GM19240 (cell line): Measurements from ENCODE around the gene GREB1L.

ENCODE experiments used
- DNase-seq: peaks from one replicate; pipeline ENCODE4 v3.0.0; 2011; ENCODE audit warnings: low spot score; ENCODE audit not compliant: insufficient read length

The GREB1L gene

GRCh38 chr18:21448299-21448698, 206.3 kb downstream of the GREB1L start:
- no peak for DNase-seq

- DNase-seq = no peak
These were observed 207.6 kb downstream of the GREB1L start for GRCh38 chr18:21449367-21450290.

GRCh38 chr18:21450503-21450902, 208.5 kb downstream of the GREB1L start:
- DNase-seq = no peak

DNA sequence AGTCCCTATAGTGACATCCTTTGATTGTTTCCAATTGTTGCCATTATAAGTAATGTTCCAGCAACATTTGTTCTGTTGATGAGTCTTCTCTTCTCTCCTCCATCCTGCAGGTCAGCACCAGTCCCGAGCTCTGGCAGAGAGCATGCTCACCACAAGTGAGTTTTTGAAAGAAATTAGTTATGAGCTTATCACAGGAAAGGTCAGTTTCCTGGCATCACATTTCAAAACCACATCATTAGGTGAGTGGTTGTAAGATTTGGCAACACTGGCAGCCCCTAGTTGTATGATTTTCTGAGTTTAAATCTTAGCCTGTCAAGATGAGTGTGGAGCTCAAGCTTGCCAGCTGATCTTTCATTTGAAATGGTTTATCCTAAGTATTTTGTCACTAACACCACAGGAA, 208.9 kb downstream of the GREB1L start:
- no peak for DNase-seq

- no peak for DNase-seq
These were observed 209.8 kb downstream of the GREB1L start for GRCh38 chr18:21451851-21452250.

DNA sequence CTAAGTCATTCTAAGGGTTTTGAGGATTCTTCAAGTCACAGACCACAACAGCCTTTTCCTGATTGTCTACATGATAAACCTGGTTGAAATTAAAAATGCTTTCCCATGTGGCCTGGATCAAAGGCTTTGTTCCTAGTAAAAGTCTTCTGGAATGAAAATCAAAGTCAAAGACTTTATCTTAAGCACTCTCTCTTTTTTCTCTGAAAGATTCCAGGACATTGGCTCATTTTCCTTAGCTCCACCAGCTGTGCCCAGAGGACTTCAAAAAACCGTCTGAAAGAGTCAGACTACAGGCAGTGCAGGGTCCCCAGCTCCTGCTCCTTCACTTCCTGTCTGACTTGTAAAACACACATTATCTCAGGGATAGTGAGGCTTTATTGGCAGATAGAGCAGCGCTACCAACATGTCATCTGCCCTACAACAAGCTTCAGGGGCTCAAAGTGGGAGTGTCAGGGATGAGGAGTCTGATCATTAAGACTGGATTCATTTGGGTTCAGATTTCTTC, 210.3 kb downstream of the GREB1L start:
- no peak for DNase-seq

DNA sequence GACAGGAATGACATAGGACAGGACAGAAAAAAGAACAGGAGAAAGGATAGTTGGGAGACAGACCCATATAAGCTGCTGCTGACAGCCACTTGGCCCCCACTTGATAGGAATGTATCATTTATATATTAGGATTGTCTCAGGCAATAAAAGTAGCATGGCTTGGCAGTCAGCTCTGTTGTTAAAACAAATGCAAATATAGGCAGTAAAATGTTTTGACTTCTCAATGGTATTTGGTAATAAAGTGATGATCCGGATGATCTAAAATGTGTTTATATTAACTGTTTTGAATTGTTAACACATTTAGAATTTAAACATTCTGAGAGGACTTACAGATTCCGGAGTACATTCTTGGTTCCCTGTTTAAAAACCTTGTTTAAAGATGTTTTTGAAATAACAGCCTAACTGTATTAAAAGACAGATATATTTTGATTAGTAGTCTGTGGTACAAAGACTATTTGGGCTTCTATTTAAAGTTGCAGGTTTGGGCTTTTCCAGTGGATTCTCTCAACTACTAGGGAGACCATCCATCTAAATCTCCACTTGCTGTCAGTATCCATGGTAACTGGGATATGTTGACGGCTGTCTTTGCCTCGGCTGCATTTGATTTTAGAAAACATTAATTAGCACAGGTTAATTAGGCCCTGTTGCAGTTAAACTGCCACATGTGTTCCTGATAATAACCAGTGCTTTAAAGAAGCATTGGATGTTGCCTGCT, 210.9 kb downstream of the GREB1L start:
- no peak for DNase-seq

- DNase-seq = no peak
These were observed 211.5 kb downstream of the GREB1L start for GRCh38 chr18:21453511-21453901.

DNA sequence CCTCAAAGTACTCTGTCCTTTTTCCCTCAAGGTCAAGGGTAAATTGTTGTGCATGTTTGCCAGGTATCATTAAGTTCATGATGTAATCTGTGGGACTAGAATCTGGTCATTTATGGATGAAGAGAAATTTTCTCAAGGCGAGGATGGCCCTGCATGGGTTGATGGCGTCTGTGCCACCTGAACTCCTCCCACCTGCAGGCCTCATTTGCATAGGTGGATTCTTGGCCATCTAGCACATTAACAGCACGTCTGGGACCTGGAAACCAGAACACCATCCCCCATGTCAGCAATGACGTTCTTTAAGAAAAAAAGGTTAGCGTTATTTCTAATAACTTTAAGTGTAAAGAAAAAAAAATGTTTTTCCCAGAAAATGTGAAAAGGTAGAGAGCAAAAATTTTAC, 212.7 kb downstream of the GREB1L start:
- DNase-seq = no peak

- no peak for DNase-seq
These were observed 214.6 kb downstream of the GREB1L start for GRCh38 chr18:21456428-21457178.

DNA sequence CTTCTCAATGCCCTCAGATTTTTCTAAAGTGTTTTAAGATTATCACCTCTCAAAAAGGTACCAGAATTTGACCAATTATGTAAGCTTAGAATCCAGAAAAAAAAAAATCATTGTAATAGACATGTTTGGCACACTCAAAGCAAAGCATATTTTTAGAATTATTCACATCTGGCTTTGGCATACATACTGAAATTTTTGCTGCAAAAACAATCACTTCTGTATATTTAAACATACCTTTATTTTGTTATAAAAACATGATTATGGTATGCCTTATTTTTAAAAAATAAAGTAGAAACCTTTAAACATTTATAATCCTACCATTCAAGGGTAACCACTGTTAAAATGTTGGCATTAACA, 215.1 kb downstream of the GREB1L start:
- no peak for DNase-seq

GRCh38 chr18:21458310-21458709, 216.3 kb downstream of the GREB1L start:
- no peak for DNase-seq

DNA sequence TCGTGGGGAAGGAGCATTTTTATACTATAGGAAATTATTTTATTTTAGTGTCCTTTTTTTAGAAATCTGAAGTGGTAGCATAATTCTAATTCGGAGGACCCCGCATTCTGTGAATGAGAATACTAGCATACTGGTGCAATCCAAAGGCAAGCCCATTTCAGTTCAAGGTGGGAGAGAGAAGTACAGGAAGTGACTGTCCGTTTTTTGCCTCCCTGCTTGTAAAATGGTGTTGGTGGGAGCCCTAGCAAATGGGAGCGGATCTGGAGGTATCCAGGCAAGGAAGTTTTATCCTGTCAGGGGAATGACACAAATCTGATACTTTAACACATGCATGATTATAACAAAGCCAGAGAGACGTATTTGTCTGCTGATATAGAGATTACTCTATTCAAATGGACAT, 216.8 kb downstream of the GREB1L start:
- DNase-seq = no peak

GRCh38 chr18:21459706-21460286, 217.8 kb downstream of the GREB1L start:
- DNase-seq = no peak

DNA sequence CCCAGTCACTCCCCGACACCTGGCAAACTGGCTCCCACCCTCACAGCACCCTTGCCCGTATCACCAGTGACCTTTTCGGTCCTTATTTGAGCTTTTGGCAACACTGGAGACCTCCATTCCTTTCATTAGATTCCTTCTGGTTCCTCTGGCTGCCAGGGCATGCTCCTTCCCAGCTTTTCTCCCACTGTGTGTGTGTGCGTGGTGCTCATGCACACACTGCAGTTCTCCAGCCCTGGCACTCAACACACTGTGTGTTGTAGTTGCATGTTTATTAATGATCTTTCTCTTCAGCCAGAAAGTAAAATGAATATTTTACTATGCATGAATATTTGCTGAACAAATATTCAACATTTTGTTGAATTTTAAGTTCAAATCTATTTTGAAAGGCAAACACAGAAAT, 219.4 kb downstream of the GREB1L start:
- no peak for DNase-seq

DNA sequence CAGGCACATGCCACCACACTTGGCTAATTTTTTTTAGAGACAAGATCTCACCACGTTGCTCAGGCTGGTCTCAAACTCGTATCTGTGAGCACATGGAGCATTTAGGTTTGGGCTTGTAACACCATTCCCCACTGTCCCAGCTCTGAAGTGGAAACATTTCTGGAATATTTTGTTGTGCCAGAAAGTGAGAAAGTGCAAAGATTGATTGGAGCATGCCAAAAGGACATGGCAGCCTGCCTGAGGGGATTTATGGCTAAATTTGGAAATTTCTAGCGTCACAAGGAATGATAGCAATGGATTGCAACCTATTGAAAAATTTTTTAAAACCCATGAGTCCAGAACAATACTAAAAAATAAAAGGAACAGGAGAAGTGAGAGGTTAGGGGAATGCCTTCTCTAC, 221.7 kb downstream of the GREB1L start:
- DNase-seq = no peak

DNA sequence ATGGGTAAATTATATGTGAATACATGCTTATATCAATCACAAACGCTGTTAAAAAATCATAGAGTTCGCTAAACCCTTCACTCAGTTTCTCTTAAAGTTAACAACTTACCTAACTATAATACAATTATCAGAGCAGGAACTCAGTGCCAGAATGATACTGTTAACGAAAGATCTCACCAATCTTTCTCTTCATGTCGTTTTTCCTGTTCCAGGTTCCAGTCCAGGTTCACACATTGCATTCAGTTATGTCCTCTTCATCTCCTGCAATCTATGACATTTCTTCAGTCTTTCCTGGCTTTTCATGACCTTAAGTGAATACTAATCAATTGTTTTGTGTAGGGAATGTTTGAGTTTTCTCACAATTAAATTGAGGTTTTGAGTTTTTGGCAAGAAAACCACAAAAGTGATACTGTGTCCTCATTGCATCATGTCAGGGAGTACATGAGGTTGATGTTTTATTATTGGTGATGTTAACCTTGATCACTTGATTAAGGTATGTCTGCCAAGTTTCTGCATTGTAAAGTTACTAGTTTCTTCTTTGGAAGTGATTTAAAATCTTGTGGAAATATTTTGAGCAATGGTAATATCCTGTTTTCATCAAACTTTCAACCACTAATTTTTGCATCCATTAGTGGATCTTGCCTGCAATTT, 226.6 kb downstream of the GREB1L start:
- no peak for DNase-seq

DNA sequence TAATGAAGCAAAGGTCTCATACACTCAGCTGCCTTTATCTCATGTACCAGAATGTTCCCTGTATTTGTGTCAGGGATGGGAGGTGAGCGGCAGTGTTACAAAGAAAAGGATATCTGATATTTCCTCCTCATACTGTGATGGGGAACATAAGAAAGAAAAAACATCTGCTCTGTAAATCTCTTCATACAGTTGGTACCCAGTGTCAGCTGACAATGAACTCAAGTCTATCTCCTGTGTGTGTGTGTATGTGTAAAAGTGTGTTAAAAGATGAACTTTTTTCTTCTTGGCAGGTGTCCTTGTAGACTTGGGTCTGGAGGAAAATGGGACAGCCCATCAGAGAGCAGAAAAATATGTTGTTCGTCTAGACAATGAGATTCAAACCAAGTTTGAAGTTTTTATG, 230.7 kb downstream of the GREB1L start:
- DNase-seq = no peak

- DNase-seq = no peak
These were observed 232.6 kb downstream of the GREB1L start for GRCh38 chr18:21474621-21475020.

DNA sequence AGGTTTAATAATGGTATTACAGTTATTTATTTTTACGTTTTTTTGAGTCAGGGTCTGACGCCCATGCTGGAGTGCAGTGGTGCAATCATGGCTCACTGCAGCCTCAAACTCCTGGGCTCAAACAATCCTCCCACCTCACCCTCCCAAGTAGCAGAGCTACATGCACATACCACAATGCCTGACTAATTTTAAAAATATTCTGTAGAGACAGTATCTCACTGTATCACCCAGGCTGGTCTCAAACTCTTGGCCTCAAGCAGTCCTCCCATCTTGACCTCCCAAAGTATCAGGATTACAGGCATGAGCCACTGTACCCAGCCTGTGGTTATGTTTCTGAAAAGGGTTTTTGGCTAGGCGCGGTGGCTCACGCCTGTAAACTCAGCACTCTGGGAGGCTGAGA, 237.7 kb downstream of the GREB1L start:
- no peak for DNase-seq

- no peak for DNase-seq
These were observed 239.7 kb downstream of the GREB1L start for GRCh38 chr18:21481739-21482138.
